Neural progenitor cell (in vitro differentiated cells): Measurements from ENCODE around the gene ALDH1B1. TPM values are rescaled to one million over a fixed set of nuclear protein-coding genes. Genes with fewer than 3 reads are reported as not detected.

ENCODE experiments used
- DNase-seq: peaks from one replicate; pipeline ENCODE4 v3.0.0-alpha.2; 2016; ENCODE audit warnings: low spot score
- H2AFZ ChIP-seq: fragments of 200-600 bp; sonication (generic); replicated peaks from 2 replicates; pipeline ENCODE4 v1.6.1; 2016; ENCODE audit warnings: antibody characterized with exemption
- H3F3A ChIP-seq: fragments of 200-600 bp; sonication (generic); 2 replicates; pipeline ENCODE4 v1.6.1; 2016; ENCODE audit warnings: antibody characterized with exemption, low read depth
- H3K27ac ChIP-seq: fragments of 200-600 bp; sonication (generic); 2 replicates; pipeline ENCODE4 v1.5.1; 2016; ENCODE audit warnings: mild to moderate bottlenecking
- H3K27me3 ChIP-seq: fragments of 200-600 bp; sonication (generic); 2 replicates; pipeline ENCODE4 v1.6.1; 2016; ENCODE audit warnings: mild to moderate bottlenecking, moderate library complexity
- H3K36me3 ChIP-seq: fragments of 200-600 bp; sonication (generic); 2 replicates; pipeline ENCODE4 v1.5.1; 2016
- H3K4me1 ChIP-seq: fragments of 200-600 bp; sonication (generic); 2 replicates; pipeline ENCODE4 v1.6.1; 2016; ENCODE audit warnings: mixed run types
- H3K4me2 ChIP-seq: fragments of 200-600 bp; sonication (generic); 2 replicates; pipeline ENCODE4 v1.6.1; 2016
- H3K4me3 ChIP-seq: fragments of 200-600 bp; sonication (generic); 2 replicates; pipeline ENCODE4 v1.5.1; 2016
- H3K79me2 ChIP-seq: fragments of 200-600 bp; sonication (generic); 2 replicates; pipeline ENCODE4 v1.6.1; 2016; ENCODE audit warnings: low read depth
- H3K9ac ChIP-seq: fragments of 200-600 bp; sonication (generic); 2 replicates; pipeline ENCODE4 v1.6.1; 2016
- H3K9me3 ChIP-seq: fragments of 200-600 bp; sonication (generic); 2 replicates; pipeline ENCODE4 v1.5.1; 2016; ENCODE audit warnings: low read depth
- H4K20me1 ChIP-seq: fragments of 200-600 bp; sonication (generic); 2 replicates; pipeline ENCODE4 v1.6.1; 2016; ENCODE audit warnings: low read depth
- H3K27ac Mint-ChIP-seq: 3 replicates; pipeline ENCODE4 v1.8.0; 2021; ENCODE audit warnings: mixed read lengths
- H3K27me3 Mint-ChIP-seq: 2 replicates; pipeline ENCODE4 v1.8.0; 2022; ENCODE audit warnings: low read depth, mild to moderate bottlenecking, inconsistent platforms, moderate library complexity, mixed read lengths; ENCODE audit not compliant: insufficient read depth
- H3K36me3 Mint-ChIP-seq: 3 replicates; pipeline ENCODE4 v1.8.0; 2021; ENCODE audit warnings: mixed read lengths
- H3K4me1 Mint-ChIP-seq: 3 replicates; pipeline ENCODE4 v1.8.0; 2021; ENCODE audit warnings: mixed read lengths
- H3K4me3 Mint-ChIP-seq: 3 replicates; pipeline ENCODE4 v1.8.0; 2021; ENCODE audit warnings: mild to moderate bottlenecking, moderate library complexity, mixed read lengths
- H3K9me3 Mint-ChIP-seq: 3 replicates; pipeline ENCODE4 v1.8.0; 2020; ENCODE audit warnings: mixed read lengths
- CTCF ChIP-seq: fragments of 200-600 bp; sonication (generic); IDR thresholded peaks from 2 replicates; pipeline ENCODE4 v1.5.1; 2017; ENCODE audit warnings: antibody characterized with exemption, mild to moderate bottlenecking
- EZH2 ChIP-seq: fragments of 200-600 bp; sonication (generic); IDR thresholded peaks from 2 replicates; pipeline ENCODE4 v1.6.1; 2017; ENCODE audit warnings: antibody characterized with exemption, mild to moderate bottlenecking, moderate library complexity
- EZH2phosphoT487 ChIP-seq: fragments of 200-600 bp; sonication (generic); IDR thresholded peaks from 2 replicates; pipeline ENCODE4 v1.6.1; 2017; ENCODE audit warnings: antibody characterized with exemption
- total RNA-seq: library from RNA; depleted of rRNA; stranded (reverse); fragments of >200 nt; gene quantifications from 2 replicates; pipeline ENCODE4 v1.2.3, GENCODE V29; 2015; ENCODE audit warnings: low replicate concordance

Gene ALDH1B1
- total RNA-seq, 1 donor from 2014 or later, result 32.9 TPM

GRCh38 chr9:38372762-38373619 lies 19.5 kb upstream of the ALDH1B1 start:
- Histone ChIP-seq H3K27ac (no peak overlapping the region), H3K9ac (no peak overlapping the region), H2AFZ (no peak overlapping the region), H3F3A (no peaks in the 10 kb centered on the region), H3K4me2 (no peak overlapping the region), H3K36me3 (no peaks in the 10 kb centered on the region), H3K4me1 (no peaks in the 10 kb centered on the region), H3K4me3 (no peak overlapping the region), H4K20me1 (no peaks in the 10 kb centered on the region), H3K27me3 (no peaks in the 10 kb centered on the region), H3K9me3 (no peaks in the 10 kb centered on the region), H3K79me2 (no peaks in the 10 kb centered on the region)
- no peak for TF ChIP-seq EZH2
- TF ChIP-seq EZH2phosphoT487, result no peak
- TF ChIP-seq CTCF, result no peak
- H3K4me3 Mint-ChIP-seq, result no peak overlapping the region
- H3K27ac Mint-ChIP-seq, result no peak overlapping the region
- H3K36me3 Mint-ChIP-seq, result no peaks in the 10 kb centered on the region
- DNase-seq, result no peak
- H3K27me3 Mint-ChIP-seq, result peaks cover 12% of the 10 kb centered on the region
- peaks cover 31% of the 10 kb centered on the region for H3K4me1 Mint-ChIP-seq
- H3K9me3 Mint-ChIP-seq, result no peaks in the 10 kb centered on the region

- H3K36me3 ChIP-seq, result no peaks in the 10 kb centered on the region
- no peaks in the 10 kb centered on the region for H3K4me1 ChIP-seq
- no peaks in the 10 kb centered on the region for H3K27me3 ChIP-seq
- H4K20me1 ChIP-seq, result no peaks in the 10 kb centered on the region
- H3K4me3 Mint-ChIP-seq, result no peak overlapping the region
- no peaks in the 10 kb centered on the region for H3K9me3 Mint-ChIP-seq
- no peaks in the 10 kb centered on the region for H3K79me2 ChIP-seq
- no peaks in the 10 kb centered on the region for H3K36me3 Mint-ChIP-seq
- no peaks in the 10 kb centered on the region for H3K9me3 ChIP-seq
- H3K4me1 Mint-ChIP-seq, result peaks cover 33% of the 10 kb centered on the region
- H3K27ac ChIP-seq, result no peak overlapping the region
- H3F3A ChIP-seq, result no peaks in the 10 kb centered on the region
- no peak overlapping the region for H2AFZ ChIP-seq
- no peak overlapping the region for H3K4me2 ChIP-seq
- no peak overlapping the region for H3K27ac Mint-ChIP-seq
- H3K9ac ChIP-seq, result no peak overlapping the region
- TF ChIP-seq EZH2, result no peak
- no peak for TF ChIP-seq CTCF
- TF ChIP-seq EZH2phosphoT487, result no peak
- no peak overlapping the region for H3K4me3 ChIP-seq
- no peak for DNase-seq
- H3K27me3 Mint-ChIP-seq, result peaks cover 14% of the 10 kb centered on the region
Observed at GRCh38 chr9:38373679-38374078, 18.8 kb upstream of the ALDH1B1 start.

GRCh38 chr9:38374847-38375571 lies 17.5 kb upstream of the ALDH1B1 start:
- H3K27me3 ChIP-seq, result no peaks in the 10 kb centered on the region
- H3K9ac ChIP-seq, result no peak overlapping the region
- TF ChIP-seq EZH2, result no peak
- TF ChIP-seq CTCF, result no peak
- no peak for TF ChIP-seq EZH2phosphoT487
- H3F3A ChIP-seq, result peaks cover 6% of the 10 kb centered on the region
- H3K27me3 Mint-ChIP-seq, result peaks cover 15% of the 10 kb centered on the region
- H3K9me3 ChIP-seq, result no peaks in the 10 kb centered on the region
- H3K9me3 Mint-ChIP-seq, result no peaks in the 10 kb centered on the region
- H3K4me3 ChIP-seq, result no peak overlapping the region
- peaks cover 34% of the 10 kb centered on the region for H3K4me1 Mint-ChIP-seq
- no peaks in the 10 kb centered on the region for H3K36me3 Mint-ChIP-seq
- no peak overlapping the region for H3K4me3 Mint-ChIP-seq
- DNase-seq, result no peak
- peak overlapping the region; percentile 61 for H3K27ac Mint-ChIP-seq
- H3K27ac ChIP-seq, result no peak overlapping the region
- H3K4me1 ChIP-seq, result peaks cover 9% of the 10 kb centered on the region
- no peaks in the 10 kb centered on the region for H4K20me1 ChIP-seq
- H3K79me2 ChIP-seq, result no peaks in the 10 kb centered on the region
- no peaks in the 10 kb centered on the region for H3K36me3 ChIP-seq
- no peak overlapping the region for H3K4me2 ChIP-seq
- H2AFZ ChIP-seq, result no peak overlapping the region
